DMS114 treated with DMSO at 0.1 percent for 48 hours (cell line): Measurements from ENCODE around the gene C2CD4C.
"Not testable (repeated sequence)": the region's sequence is repeated elsewhere in the genome, so short reads cannot be mapped to it uniquely, and the experiment has no call there.

Source experiments
- DNase-seq: peaks from one replicate; lab custom pipeline; 2025; ENCODE audit not compliant: unreplicated experiment; lab: John Stamatoyannopoulos, UW

C2CD4C gene

GRCh38 chr19:418761-419671 lies 10.1 kb upstream of the C2CD4C start:
- DNase-seq = no peak

- no peak for DNase-seq
These were observed 7.5 kb upstream of the C2CD4C start for GRCh38 chr19:416416-416815.

GRCh38 chr19:415292-415691 lies 6.3 kb upstream of the C2CD4C start:
- no peak for DNase-seq

- no peak for DNase-seq
These were observed 4.9 kb upstream of the C2CD4C start for GRCh38 chr19:413756-414420.

- DNase-seq = no peak
These were observed 3.7 kb upstream of the C2CD4C start for GRCh38 chr19:412356-413355.

- no peak for DNase-seq
These were observed 2.9 kb upstream of the C2CD4C start for GRCh38 chr19:411723-412355.

- not testable (repeated sequence) for DNase-seq
These were observed 2.3 kb upstream of the C2CD4C start for GRCh38 chr19:411121-411722.

- DNase-seq = no peak
These were observed 1.4 kb upstream of the C2CD4C start for GRCh38 chr19:410243-410781.

GRCh38 chr19:409516-410242 lies 732 bp upstream of the C2CD4C start:
- DNase-seq = no peak

GRCh38 chr19:408441-408901 lies 476 bp downstream of the C2CD4C start:
- DNase-seq = no peak

- DNase-seq = no peak
These were observed 1.2 kb downstream of the C2CD4C start for GRCh38 chr19:407511-408440.

GRCh38 chr19:406971-407510 lies 1.9 kb downstream of the C2CD4C start:
- no peak for DNase-seq

- no peak for DNase-seq
These were observed 2.7 kb downstream of the C2CD4C start for GRCh38 chr19:406135-406781.

GRCh38 chr19:405121-405965 lies 3.6 kb downstream of the C2CD4C start:
- no peak for DNase-seq

- no peak for DNase-seq
These were observed 5.5 kb downstream of the C2CD4C start for GRCh38 chr19:403221-404027.

- no peak for DNase-seq
These were observed 6.2 kb downstream of the C2CD4C start for GRCh38 chr19:402786-403185.
